Measurements from ENCODE around the gene MAD1L1. TPM values are rescaled to one million over a fixed set of nuclear protein-coding genes. Genes with fewer than 3 reads are reported as not detected.

Gene MAD1L1
- total and polyA plus RNA-seq, 2 of the 13 experiments (the other 11 are each of a cell fraction or from before 2014, with no cell fraction given): 17.4 to 64.7 TPM

DNA sequence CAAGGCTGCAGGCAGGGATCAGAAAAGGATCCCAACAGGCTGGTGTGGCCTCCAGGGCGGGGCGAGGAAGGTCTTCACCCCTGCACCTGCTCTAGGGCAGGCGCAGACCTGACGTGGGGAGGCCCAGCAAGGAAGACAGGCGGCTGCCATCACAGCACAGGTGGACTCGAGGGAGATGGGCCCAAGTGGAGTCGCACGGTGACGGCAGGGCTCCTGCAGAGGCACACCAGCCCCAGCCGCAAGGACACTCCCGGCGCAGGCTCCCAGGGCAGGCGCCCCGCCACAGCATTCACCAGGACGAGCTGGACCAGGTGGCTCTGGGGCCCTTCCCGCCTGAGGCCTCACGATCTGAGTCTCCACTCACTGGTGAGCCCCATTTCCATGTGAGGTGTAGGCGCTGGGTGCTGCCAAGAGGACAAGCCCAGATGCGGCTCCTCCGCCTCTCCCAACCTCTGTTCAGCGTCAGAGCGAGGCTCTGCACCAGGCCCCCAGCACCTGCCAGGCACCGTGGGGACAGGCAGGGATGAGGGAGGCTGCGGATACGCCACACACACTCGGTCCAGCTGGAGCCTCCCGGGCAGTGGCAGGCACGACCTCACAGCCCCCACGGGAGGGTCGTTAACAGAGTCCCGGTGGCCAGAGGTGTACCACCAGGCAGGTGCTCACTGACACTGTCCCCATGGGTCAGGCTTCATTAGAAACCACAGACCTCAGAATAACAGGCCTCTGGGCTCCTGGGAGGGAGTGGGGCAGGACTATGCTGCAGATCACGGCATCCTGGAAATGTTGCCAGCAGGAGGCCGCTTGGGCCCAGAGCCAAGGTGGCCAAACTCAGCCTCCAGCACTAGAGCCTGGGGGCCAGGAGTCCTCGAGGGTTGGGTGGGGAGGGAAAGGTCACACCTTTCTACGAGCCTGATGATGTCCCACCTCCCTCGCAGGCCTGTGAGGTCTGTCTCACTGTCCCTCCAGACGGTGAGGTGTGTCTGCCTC lies 111.6 kb downstream of the MAD1L1 start (continued):
- TF ChIP-seq, protein P1, sequence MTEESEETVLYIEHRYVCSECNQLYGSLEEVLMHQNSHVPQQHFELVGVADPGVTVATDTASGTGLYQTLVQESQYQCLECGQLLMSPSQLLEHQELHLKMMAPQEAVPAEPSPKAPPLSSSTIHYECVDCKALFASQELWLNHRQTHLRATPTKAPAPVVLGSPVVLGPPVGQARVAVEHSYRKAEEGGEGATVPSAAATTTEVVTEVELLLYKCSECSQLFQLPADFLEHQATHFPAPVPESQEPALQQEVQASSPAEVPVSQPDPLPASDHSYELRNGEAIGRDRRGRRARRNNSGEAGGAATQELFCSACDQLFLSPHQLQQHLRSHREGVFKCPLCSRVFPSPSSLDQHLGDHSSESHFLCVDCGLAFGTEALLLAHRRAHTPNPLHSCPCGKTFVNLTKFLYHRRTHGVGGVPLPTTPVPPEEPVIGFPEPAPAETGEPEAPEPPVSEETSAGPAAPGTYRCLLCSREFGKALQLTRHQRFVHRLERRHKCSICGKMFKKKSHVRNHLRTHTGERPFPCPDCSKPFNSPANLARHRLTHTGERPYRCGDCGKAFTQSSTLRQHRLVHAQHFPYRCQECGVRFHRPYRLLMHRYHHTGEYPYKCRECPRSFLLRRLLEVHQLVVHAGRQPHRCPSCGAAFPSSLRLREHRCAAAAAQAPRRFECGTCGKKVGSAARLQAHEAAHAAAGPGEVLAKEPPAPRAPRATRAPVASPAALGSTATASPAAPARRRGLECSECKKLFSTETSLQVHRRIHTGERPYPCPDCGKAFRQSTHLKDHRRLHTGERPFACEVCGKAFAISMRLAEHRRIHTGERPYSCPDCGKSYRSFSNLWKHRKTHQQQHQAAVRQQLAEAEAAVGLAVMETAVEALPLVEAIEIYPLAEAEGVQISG (CRISPR knock-in tag; IDR thresholded peaks at IDR 0.05): no peak
- no peak for TF ChIP-seq MIER2 (CRISPR knock-in tag; IDR thresholded peaks at IDR 0.05)
- no peak for TF ChIP-seq PHF21A (CRISPR knock-in tag; IDR thresholded peaks at IDR 0.05)

DNA sequence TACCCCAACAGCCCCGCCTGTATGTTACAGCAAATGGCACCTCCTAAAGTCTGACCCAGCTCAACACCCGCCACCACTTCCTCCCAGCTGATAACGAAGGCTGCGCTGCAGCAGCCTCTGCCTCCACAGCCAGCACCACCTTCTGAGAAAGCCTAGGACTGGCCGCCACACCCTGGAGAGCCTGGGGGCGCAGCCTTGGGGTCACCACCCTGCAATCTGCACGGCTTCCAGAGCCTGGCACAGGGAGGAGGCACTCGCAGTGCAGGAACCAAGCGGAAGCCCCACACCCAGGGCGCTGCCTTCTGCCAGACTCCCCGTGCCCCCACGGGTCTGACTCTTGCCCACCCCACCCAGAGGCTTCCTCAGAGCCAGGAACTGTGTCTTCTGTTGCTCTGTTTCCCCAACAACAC lies 112.5 kb downstream of the MAD1L1 start:
- no peaks in the 10 kb centered on the region for H3K79me2 ChIP-seq (ENCODE audit: insufficient read depth, low read length)
- BruUV-seq (replicated peaks): no TSS peak
- H3K27me3 ChIP-seq (ENCODE audit: control insufficient read depth in 1 of 2, insufficient read depth in 2 of 2, low read length in 2 of 2): no peaks in the 10 kb centered on the region
- no peaks in the 10 kb centered on the region for H4K20me1 ChIP-seq (ENCODE audit: insufficient read depth, low read length)
- H3K4me2 ChIP-seq (ENCODE audit: low read depth, low read length): no peak overlapping the region
- DNase-seq (ENCODE audit: low spot score) (no peak), FAIRE-seq (no peak), ATAC-seq (no peak)
- no peak overlapping the region for H2AFZ ChIP-seq (ENCODE audit: low read length)
- H3K36me3 ChIP-seq (replicated peaks in 1 of 2; ENCODE audit: control insufficient read depth in 1 of 2, insufficient read depth in 2 of 2, low read length in 2 of 2): peaks cover 4 to 11% of the 10 kb centered on the region in 2 experiments; a peak in 3 of 5 replicates
- intact Hi-C loops (cut with micrococcal nuclease; ENCODE audit: unreplicated experiment) (no loop called here), in situ Hi-C loops (cut with HindIII; ENCODE audit: extremely low pct_ligation_motif_present, low pct_unique_long_range_greater_than_20kb) (no loop called here)
- no peak overlapping the region for H3K9ac ChIP-seq (ENCODE audit: insufficient read depth, low read depth, low read length)
- H3K9me3 ChIP-seq (ENCODE audit: low read length): no peaks in the 10 kb centered on the region
- H3K4me1 ChIP-seq (ENCODE audit: insufficient read depth, low read length): peaks cover 22% of the 10 kb centered on the region
- H3K4me3 ChIP-seq (replicated peaks in 1 of 3; ENCODE audit: insufficient read depth in 1 of 3, low read depth in 2 of 3, low read length in 3 of 3): no peak overlapping the region
- 95% methylated on average over 11 of the region's 12 CpGs for WGBS (ENCODE audit: low lambda C conversion rate)
- H3K27ac ChIP-seq (ENCODE audit: extremely low read length, insufficient read depth, low read length): no peak overlapping the region
- CTCF ChIA-PET (ENCODE audit: low intra/inter-chr PET ratio, low total read pairs): no interaction called here
- POLR2A ChIA-PET: no interaction called here
- no peak for TF ChIP-seq ZNF20 (CRISPR knock-in tag; IDR thresholded peaks at IDR 0.05)
- TF ChIP-seq, protein P2, sequence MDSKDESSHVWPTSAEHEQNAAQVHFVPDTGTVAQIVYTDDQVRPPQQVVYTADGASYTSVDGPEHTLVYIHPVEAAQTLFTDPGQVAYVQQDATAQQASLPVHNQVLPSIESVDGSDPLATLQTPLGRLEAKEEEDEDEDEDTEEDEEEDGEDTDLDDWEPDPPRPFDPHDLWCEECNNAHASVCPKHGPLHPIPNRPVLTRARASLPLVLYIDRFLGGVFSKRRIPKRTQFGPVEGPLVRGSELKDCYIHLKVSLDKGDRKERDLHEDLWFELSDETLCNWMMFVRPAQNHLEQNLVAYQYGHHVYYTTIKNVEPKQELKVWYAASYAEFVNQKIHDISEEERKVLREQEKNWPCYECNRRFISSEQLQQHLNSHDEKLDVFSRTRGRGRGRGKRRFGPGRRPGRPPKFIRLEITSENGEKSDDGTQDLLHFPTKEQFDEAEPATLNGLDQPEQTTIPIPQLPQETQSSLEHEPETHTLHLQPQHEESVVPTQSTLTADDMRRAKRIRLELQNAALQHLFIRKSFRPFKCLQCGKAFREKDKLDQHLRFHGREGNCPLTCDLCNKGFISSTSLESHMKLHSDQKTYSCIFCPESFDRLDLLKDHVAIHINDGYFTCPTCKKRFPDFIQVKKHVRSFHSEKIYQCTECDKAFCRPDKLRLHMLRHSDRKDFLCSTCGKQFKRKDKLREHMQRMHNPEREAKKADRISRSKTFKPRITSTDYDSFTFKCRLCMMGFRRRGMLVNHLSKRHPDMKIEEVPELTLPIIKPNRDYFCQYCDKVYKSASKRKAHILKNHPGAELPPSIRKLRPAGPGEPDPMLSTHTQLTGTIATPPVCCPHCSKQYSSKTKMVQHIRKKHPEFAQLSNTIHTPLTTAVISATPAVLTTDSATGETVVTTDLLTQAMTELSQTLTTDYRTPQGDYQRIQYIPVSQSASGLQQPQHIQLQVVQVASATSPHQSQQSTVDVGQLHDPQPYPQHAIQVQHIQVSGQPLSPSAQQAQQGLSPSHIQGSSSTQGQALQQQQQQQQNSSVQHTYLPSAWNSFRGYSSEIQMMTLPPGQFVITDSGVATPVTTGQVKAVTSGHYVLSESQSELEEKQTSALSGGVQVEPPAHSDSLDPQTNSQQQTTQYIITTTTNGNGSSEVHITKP (CRISPR knock-in tag; IDR thresholded peaks at IDR 0.05; ENCODE audit: low read depth): no peak
- no peak for TF ChIP-seq ZNF605 (CRISPR knock-in tag; IDR thresholded peaks at IDR 0.05)
- TF ChIP-seq AHR (CRISPR knock-in tag; IDR thresholded peaks at IDR 0.05): no peak
- TF ChIP-seq ATAD3A (CRISPR knock-in tag; IDR thresholded peaks at IDR 0.05): no peak
- TF ChIP-seq SP5 (CRISPR knock-in tag; IDR thresholded peaks at IDR 0.05; ENCODE audit: borderline replicate concordance, low read depth): no peak
- no peak for TF ChIP-seq MBNL3 (CRISPR knock-in tag; conservative IDR thresholded peaks at IDR 0.05)
- TF ChIP-seq, protein P3, sequence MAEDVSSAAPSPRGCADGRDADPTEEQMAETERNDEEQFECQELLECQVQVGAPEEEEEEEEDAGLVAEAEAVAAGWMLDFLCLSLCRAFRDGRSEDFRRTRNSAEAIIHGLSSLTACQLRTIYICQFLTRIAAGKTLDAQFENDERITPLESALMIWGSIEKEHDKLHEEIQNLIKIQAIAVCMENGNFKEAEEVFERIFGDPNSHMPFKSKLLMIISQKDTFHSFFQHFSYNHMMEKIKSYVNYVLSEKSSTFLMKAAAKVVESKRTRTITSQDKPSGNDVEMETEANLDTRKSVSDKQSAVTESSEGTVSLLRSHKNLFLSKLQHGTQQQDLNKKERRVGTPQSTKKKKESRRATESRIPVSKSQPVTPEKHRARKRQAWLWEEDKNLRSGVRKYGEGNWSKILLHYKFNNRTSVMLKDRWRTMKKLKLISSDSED (CRISPR knock-in tag; IDR thresholded peaks at IDR 0.05): no peak
- no peak for TF ChIP-seq NR3C1 (CRISPR knock-in tag; IDR thresholded peaks at IDR 0.05)

All from HepG2 (cell line).